Activated CD8-positive, alpha-beta memory T cell treated with anti-CD3 and anti-CD28 coated beads, Interleukin-2, amount 50 U/mL, for 48 hours (primary cell): Measurements from ENCODE around the gene HOMER3.

ENCODE experiments used
- DNase-seq: peaks from one replicate; pipeline ENCODE4 v3.0.0-alpha.2; 2020

HOMER3 gene

DNA sequence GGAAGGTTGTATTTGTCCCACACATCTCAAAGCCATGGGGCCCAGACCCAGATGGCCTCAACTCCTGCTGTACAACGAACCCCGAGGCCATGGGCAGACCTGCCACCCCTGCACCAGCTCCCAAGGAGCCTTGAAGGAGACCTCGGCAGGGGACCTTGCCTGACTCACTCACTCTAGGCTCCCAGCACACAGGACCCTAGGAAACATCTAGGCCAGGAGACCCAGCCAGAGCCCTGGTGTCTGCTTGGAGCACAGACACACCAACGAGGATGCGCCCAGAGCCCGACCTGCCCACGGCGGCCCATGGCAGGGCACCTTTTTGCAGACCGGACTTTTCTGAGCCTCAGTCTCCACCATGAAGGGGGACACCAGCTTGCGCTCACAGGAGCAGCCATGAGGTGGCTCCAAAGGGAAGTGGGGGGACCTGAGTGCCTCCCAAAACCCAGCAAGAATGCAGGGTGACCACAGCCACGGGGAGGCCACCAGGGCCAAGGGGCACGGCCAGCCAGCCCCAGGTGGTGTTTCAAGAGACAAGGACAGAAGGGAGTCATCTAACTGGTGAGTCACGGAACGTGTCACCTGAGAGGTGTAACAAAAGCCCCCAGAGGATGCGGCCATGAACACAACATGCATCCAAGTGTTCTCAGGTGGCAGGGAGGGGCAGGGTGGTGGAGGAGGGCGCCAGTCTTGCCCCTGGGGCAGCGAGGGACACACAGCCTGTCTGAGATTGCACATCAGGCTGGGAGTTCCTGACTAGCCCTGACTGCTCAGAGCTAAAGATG is 40.1 kb downstream of the HOMER3 start:
- DNase-seq = no peak

DNA sequence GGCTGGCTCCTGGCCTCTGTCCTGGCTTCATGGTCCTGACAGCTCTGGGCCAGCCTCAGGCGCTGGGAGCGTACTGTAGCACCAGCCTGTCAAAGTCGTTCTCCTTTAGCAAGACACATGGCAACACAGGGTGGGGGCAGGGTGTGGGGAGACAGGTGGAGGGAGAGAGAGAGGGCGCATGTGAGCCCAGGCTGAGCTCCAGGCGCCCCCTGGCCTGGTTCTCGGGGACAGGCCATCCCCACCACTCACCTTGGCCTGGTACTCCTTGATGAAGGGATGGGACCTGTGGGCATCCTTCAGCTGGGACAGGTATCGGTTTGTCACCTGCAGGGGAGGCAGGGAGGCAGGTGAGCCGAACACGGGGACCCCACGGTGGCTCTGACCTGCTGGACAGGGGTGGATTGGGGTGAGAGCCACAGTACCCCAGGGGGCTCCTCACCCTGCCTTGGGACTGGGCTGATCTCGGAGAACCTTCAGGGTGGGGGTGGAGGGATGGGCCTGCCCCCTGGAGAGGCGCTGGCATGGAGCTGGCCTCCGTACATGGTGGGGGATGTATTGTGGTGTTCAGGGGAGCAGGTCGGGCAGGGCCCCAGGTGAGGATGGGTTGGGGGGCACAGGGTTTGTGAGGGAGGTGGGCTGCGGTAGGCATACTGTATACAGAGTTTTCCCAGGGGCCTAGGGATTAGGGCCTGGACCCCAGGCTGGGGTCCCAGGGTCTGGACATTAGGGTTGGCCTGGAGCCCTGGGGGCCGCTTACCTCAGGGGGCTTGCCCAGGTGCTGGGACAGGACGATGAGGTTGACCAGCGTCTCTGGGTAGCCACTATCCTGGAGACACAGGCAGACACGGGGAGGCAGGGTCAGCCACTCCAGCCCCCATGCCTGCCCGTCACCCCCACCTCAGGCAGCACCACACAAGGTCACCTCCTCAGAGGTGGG is 41.1 kb downstream of the HOMER3 start:
- no peak for DNase-seq

DNA sequence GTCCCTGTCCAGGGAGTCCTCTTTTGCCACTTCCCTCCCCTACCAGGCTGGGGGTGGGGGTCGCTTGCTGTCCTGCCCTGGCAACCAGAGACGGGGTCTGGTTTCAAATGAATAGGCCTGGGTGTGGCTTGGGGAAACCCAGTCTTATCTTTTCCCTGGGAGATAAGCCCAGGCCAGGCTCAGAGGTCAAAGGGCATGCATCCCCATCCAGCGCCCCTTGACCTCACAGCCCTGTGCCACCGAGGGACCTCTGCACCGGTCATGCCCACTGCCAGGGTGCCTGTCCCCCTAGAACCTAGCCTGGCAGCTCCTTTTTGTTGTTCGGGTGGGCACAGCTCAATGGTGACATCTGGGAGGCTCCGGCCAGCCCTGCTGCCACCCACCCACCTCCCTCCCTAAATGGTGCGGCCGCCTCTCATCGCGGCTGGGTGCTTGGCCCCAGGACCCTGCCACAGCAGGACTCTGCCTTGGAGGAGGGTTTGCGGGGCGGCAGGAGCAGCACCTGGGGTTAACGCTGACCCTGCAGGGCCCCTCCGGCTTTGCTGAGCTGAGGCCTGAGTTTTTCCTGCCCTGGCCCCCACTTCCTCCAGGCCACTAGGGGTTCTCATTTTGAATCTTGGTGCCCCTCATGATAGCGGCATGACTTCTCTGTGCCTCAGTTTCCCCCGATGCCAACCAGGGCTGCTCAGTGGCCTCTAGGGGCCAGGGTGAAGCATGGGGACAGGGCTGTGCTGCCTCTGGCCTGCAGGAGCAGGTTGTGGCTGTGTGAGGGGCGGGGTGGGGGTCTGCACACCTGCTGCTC is 42.2 kb downstream of the HOMER3 start:
- no peak for DNase-seq

DNA sequence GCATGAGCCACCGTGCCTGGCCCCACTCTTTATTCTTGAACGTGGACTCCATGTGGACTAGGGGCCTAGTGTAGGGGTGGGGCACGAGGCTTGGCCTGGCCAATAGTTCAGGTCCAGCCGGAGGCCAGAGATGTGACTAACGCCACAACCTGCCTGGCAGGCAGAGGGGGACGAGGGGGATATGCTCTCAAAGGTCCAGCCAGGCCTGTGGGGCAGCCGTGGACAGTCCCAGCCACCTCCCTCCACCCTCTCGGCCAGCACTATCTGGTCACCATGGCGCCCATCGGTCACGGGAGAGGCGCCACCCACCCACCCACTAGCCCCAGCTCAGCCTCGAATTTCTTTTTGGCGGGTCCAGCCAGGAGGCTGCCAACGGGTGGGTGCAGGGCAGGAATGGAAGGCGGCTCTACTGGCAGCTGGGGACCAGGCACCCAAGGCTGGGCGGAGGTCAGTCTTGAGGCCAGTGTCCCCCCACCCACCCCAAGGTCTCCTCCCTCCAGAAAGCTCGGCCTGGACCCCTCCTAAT is 42.9 kb downstream of the HOMER3 start:
- DNase-seq = no peak

DNA sequence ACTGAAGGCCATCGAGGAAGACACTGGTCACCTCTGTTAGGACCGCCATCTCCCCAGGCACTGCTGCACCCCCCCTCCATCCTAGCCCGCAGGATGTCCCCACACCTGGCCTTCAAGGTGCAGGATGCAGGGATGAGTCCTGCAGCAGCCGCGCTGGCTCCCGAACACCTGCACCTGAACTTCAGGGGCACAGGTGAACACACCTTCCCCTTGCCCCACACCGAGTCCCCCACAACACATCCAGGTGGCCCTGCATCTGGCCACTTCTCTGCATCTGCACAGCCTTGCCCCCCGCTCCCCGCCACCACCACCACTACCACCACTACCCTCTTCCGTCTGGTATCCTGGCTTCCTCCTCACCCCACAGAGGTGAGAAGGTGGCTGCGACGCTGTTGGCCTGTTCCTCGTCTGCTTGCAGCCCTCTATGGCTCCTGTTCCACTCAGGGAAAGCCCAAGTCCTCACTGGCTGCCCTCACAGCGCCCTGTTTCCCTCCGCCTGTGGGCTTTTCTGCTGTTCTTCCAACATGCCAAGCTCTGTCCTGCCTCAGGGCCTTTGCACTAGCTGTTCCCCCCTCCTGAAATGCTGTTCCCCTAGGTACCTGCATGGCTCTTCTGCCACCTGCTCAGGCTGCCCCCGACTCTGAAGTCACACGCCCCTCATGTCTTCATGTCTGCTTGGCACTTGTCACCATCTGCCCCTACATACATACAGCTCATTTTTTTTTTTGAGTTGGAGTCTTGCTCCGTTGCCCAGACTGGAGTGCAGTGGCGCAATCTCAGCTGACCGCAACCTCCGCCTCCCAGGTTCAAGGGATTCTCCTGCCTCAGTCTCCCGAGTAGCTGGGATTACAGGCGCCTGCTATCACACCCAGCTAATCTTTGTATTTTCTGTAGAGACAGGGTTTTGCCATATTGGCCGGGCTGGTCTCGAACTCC is 43.7 kb downstream of the HOMER3 start:
- no peak for DNase-seq

DNA sequence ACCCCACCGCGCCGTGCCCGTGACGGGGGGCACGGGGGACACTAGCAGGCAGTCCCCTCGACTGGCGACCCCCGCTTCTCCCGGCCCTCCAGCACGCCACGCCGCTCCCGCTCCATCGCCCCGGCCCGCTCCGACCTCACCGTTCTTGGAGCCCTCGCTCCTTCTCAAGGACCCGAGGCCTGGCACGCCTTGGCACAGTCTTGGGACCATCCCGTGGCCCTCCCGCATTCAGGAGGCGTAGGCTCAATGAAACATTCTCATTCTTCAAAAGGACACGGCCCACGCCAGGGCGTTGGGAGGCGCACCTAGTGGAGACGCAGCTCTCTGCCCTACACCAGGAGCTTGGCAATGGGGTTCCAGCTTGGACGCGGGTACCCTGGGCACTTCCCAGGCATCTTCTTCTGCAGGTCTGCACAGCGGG is 44.6 kb downstream of the HOMER3 start:
- no peak for DNase-seq

DNA sequence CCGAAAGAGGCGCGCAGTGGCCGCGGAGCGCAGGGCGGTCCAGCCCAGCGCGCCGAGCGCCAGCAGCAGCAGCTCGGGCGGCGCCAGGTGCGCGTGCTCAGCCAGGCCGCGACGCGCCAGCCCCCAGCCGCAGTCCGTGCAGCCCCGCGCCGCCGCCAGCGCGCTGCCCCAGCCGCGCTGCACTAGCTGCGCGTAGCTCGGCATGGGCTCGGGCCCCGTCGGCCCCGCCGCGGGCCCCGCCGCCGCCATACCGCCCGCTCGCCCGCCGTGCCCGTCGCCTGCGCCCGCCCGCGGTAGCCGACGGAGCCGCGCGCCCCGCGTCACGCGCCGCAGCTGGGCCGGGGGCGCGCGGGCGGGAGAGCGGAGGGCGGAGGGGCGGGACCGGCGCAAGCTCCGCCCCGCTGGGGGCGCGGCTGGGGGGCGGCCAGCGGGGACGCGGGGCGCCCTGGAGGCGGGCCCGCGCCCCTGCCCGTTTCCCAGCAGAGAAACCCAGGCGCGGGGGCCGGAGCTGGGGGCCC is 45.1 kb downstream of the HOMER3 start, which contains the start of gene CERS1:
Gene CERS1 (minus strand): TSS at position 335 of the 518 bp plus-strand sequence. CDS start 86 bp downstream, at position 249.
- DNase-seq = no peak

DNA sequence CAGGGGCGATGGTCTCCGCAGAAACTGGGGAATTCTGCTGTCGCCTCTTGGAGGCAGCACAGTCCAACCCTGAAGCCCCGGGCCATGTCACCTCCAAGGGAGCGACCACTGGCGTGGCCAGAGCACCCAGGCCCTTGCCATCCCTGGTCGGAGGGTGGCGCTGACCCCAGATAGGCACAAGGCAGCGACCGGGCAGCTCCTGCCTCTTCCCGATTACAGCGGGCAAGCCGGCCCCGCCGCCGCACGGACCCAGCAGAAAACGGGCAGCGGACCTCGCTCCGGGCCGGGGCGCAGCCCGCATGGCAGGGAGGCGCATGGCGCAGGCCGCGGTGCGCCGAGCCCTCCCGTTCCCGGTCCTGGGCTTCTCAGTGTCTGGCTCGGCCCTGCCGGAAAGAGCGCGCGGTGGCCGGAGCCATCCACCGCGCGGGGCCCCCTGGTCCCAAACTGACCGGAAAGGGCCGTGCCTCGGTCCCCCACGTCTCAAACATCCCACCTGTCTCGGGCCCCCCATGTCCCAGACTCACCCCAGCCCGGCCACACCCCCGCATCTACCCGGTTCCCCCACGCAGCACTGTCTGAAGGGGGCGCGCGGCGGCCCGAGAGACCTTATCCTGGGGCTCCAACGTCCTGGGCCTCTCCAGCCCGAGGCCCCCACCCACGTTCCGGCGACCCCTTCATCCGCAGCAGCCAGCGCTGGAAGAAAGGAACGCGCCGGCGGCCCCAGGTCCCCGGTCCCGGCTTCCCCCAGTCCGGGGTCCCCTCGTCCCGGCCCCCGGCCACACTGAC is 45.8 kb downstream of the HOMER3 start:
- no peak for DNase-seq

DNA sequence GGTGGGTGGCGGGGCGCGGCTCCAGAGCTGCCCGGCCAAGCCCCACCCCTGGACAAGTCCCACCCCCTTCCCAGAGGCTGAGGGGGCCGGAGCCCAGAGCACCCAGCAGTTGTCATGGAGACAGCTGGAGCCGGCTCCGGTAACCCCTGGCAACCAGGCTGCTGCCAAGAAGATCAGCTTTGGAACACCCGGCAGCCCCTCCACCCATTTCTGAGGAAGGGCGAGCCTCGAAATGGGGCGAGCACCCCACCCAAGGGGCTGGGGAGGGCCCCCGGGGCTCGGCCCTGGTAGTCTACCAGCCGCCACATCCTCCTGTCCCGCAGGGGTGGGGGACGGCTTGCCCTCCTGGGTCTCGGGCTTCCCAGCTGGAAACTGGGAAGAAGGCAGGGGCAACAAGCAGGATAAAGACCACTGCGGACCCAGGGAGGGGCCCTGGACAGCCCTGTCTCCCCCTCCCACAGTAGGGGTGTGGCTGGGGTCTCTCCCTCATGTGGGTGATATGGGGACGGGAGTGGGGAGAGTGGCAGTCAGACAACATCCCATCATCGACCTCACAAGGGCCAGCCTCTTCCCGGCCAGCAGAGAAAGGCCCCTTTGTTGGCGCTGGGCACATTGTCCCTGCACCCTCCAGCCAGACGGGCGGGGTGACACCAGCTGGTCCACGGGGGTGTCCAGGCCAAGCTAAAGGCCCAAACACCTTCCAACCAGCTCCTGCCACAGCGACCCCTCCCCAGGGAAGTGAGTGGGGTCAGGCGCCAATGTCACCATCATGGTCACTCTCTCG is 46.6 kb downstream of the HOMER3 start:
- DNase-seq = no peak

DNA sequence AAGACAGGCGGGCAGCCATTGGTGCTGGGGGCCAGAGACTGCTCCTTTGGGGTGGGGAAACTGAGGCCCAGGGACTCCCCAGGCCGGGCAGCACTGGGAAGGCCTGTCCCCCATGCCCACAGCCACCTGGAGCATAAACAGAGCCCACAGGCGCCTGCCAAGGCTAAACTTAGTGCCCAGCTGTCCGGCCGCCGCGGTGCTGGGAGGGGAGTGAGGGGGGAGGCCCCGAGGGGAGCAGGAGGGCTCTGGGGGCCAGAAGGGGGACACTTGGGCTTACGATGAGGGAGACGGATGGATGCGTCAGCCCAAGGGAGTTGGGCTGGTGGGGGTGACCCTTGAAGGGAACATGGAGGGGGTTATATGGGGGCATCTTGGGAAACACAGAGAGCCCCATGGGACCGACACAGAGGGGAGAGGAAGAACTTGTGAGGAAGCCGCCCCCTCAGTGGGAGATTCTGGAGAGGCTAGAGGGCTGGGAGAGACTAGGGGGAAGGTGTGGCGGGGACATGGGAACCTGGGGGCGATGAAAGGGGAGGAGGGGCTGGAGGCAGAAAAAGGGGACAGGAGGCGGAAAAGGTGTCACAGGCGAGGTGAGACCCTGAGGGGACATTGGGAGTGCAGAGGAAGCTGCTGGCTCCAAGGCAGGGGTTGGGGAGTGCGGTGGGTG is 47.3 kb downstream of the HOMER3 start:
- no peak for DNase-seq

DNA sequence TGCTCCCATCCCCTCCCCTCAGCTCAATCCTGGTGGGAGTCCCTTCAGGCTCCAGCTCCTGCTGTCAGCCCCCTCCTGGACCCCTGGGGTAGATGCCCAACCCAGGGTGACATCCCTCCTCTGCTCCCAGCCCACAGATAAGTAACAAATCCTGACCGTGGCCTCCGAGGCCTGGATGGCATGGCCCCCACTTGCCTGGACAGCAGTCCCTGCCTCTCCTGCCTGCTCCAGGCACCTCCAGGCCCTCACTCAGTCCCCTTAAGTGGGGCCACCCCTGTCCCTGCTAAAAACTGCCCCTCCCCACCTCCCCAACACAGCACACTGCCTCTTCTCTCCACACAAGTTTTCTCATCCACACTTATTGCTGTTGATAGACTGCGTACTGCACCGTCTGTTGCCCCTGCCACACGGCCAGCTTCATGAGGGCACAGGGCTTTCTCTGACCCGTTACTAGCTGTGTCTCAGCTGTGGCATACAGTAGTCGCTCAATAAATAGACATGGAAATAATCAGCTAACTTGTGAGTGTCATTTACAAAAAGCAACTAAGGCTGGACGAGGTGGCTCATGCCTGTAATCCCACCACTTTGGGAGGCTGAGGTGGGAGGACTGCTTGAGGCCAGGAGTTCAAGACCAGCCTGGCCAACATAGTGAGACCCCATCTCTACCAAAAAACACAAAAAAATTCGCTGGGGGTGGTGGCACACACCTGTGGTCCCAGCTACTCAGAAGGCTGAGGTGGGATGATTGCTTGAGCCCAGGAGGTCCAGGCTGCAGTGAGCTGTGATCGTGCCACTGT is 50.9 kb downstream of the HOMER3 start:
- DNase-seq = no peak

DNA sequence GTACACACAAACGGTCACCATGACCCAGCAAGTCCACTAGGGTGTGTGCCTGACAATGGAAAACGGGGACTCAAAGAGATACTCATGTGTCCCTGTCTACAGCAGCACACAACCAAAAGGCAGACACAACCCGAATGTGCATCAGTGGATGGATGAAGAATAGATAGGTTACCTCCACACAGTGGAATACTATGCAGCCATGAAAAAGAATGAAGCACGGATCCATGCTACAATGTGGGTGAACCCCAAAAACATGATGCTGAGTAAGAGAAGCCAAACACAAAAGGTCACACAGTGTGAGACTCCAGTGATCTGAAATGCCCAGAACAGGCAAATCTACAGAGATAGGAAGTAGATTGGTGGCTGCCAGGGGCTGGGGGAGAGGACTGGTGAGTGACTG is 54.0 kb downstream of the HOMER3 start:
- DNase-seq = no peak

DNA sequence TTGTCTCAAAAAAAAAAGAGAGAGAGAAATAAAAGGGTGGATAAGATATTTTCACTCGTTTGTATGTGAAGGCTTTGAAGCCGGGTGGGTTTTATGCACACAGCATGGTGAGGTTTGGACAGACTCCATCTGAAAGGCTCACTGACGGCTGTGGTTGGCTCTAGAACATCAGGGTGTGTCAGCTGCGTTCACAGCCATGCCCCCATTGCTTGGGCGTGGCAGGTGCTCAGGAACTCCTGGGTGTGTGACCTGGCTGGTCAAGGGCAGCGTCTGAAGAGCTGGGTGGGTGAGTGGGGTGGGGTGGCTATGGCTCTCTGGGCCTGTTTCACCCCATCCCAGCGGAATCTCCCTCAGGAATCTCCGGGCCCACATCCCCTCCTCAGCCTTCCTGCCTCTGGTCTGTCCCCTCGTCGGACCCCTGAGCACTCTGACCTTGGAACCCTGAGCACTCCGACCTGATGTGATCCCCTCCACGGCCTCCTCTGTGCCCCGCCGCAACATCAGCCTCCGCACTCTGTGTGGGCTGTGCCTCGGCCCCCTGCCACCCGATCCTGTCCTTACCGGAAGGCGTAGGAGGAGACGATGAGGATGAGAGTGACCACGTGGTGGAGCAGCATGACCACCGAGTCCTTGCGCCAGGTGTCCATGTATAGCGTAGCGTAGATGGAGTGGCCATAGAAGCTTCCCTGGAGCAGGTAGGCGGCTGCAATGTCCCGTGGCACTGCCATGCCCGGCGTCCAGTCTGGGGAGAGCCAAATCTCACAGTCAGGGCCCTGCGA is 57.3 kb downstream of the HOMER3 start:
- no peak for DNase-seq

DNA sequence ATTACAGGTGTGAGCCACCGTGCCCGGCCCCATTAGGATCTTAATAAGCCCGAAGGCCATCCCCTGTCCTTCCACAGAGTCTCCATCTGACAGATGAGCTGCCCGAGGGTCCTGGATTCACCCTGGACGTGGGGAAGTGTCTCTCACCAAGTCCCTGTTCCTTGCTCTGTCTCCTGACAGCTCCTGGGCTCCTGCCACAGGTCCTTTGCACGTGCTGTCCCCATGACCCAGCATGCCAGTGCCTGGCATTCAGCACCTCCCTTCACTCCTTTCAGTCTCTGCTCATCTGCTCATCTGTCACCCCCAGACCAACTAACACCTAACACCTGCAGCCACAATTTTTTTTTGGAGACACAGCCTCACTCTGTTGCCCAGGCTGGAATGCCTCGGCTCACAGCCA is 59.5 kb downstream of the HOMER3 start:
- no peak for DNase-seq

DNA sequence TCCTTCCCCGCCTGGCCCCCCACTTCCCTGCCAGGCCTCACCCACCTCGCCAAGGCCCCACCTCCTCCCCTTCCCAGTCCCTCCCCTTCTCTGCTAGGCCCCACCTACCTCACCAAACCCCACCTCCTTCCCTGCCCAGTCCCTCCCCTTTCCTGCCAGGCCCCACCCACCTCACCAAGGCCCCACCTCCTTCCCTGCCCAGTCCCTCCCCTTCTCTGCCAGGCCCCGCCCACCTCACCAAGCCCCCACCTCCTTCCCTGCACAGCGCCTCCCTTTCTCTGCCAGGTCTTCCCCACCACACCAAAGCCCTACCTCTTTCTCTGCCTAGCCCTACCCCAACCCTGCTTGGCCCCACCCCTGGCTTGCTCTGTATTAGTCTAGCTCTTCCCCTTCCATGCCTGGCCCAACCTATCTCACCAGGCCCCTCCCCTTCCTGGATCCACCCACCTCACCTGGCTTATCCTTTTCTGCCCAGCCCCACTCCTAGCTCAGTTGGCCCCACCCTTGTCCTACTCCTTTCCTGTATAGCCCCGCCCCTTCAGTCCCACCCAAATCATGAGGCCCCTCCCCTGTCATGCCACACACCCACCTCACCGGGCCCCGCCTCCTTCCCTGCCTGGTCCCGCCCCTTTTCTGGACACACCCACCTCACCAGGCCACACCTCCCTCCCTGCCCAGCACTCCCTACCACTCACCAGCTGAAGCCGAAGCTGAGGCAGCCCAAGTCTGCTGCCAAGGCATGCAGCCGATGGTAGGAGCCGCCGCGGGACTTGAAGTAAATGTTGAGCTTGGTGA is 61.2 kb downstream of the HOMER3 start:
- peak; percentile 72 for DNase-seq
